Muscle of leg (tissue), 11 donors: ENCODE data around the gene SEPHS1. TPM values are rescaled to one million over a fixed set of nuclear protein-coding genes. Genes with fewer than 3 reads are reported as not detected.
"Not testable (repeated sequence)": the region's sequence is repeated elsewhere in the genome, so short reads cannot be mapped to it uniquely, and the experiment has no call there.

Experiments
- DNase-seq: peaks from one replicate; pipeline ENCODE4 v3.0.0; 2013
- H3K27ac ChIP-seq: one replicate; pipeline ENCODE4 v1.5.1; 2013; ENCODE audit warnings: mild to moderate bottlenecking, low read length, control low read depth
- H3K27me3 ChIP-seq: one replicate; pipeline ENCODE4 v1.6.1; 2013; ENCODE audit warnings: low read length; ENCODE audit not compliant: control insufficient read depth, insufficient read depth
- H3K36me3 ChIP-seq: one replicate; pipeline ENCODE4 v1.6.1; 2013; ENCODE audit warnings: low read length; ENCODE audit not compliant: control insufficient read depth, insufficient read depth
- H3K4me1 ChIP-seq: one replicate; pipeline ENCODE4 v1.6.1; 2013; ENCODE audit warnings: low read length; ENCODE audit not compliant: control insufficient read depth, insufficient read depth
- H3K4me3 ChIP-seq: one replicate; pipeline ENCODE4 v1.5.1; 2013; ENCODE audit warnings: low read length, control low read depth
- H3K9me3 ChIP-seq: replicated peaks from 2 replicates; pipeline ENCODE4 v1.6.1; 2013; ENCODE audit warnings: low read depth, low read length; ENCODE audit not compliant: control insufficient read depth
- WGBS: methylation state at CpG from one replicate; pipeline ENCODE4 v1.1.5; 2013; ENCODE audit warnings: missing lambda C conversion rate; ENCODE audit not compliant: insufficient coverage; 5-methylcytosine and 5-hydroxymethylcytosine counted together
- polyA plus RNA-seq, 8 donors: library from polyadenylated mRNA; unstranded; fragments of 120-200 nt; gene quantifications; one replicate each; pipeline versions ENCODE4 v1.2.1 to v1.2.3, GENCODE V29; 2013; ENCODE audit warnings: inconsistent platforms in 1 of 8, low replicate concordance in 1 of 8; ENCODE audit not compliant: insufficient read length in 8 of 8, insufficient read depth in 1 of 8
- total RNA-seq: library from RNA; stranded (reverse); fragments of 120-200 nt; gene quantifications from one replicate; pipeline ENCODE4 v1.2.4, GENCODE V29; 2013

Gene SEPHS1
- total and polyA plus RNA-seq, 9 donors = 40.1 to 76.0 (median 62.3) TPM

DNA sequence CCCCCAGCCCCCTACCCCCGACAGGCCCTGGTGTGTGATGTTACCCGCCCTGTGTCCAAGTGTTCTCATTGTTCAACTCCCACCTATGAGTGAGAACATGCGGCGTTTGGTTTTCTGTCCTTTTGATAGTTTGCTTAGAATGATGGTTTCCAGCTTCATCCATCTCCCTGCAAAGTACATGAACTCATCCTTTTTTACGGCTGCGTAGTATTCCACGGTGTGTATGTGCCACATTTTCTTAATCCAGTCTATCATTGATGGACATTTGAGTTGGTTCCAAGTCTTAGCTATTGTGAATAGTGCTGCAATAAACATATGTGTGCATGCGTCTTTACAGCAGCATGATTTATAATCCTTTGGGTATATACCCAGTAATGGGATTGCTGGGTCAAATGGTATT, 17.1 kb downstream of the SEPHS1 start:
- H3K4me1 ChIP-seq, H3K4me3 ChIP-seq, DNase-seq, H3K27ac ChIP-seq, H3K9me3 ChIP-seq, H3K27me3 ChIP-seq: not testable (repeated sequence)
- H3K36me3 ChIP-seq = peaks cover 69% of the 10 kb centered on the region
- 100% methylated on average over 1 of the region's 8 CpGs for WGBS

GRCh38 chr10:13329565-13329964, 18.5 kb downstream of the SEPHS1 start:
- H3K4me1 ChIP-seq = peaks cover 3% of the 10 kb centered on the region
- 95% methylated on average over 2 of the region's 3 CpGs for WGBS
- no peaks in the 10 kb centered on the region for H3K9me3 ChIP-seq
- H3K4me3 ChIP-seq = no peak overlapping the region
- no peak for DNase-seq
- H3K27me3 ChIP-seq = no peaks in the 10 kb centered on the region
- no peak overlapping the region for H3K27ac ChIP-seq
- peaks cover 68% of the 10 kb centered on the region for H3K36me3 ChIP-seq

DNA sequence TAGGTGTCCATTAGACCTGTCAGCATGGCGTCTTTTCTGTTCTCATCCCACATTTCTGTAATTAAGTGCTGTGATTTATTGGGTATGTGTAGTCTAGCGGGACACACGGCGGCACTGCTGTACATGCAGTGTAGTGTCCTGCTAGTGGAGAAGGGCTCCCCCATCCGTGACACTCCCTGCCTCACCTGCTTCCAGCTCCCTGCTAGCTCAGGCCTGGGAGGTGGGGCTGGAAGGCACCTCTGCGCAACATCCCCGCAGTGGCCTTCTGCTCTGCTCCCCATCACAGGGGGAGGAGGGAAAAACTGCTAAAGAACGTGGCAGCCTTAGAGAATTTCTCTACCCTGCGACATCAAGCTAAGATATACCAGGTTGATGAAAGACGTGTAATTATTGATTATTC, 19.5 kb downstream of the SEPHS1 start:
- WGBS = no CpG with 5 or more reads among the region's 10 CpGs
- peaks cover 3% of the 10 kb centered on the region for H3K4me1 ChIP-seq
- no peak overlapping the region for H3K4me3 ChIP-seq
- no peaks in the 10 kb centered on the region for H3K27me3 ChIP-seq
- peaks cover 68% of the 10 kb centered on the region for H3K36me3 ChIP-seq
- H3K27ac ChIP-seq = no peak overlapping the region
- H3K9me3 ChIP-seq = no peaks in the 10 kb centered on the region
- no peak for DNase-seq

GRCh38 chr10:13328126-13328525, 20.0 kb downstream of the SEPHS1 start:
- Histone ChIP-seq H3K4me1 (peaks cover 3% of the 10 kb centered on the region), H3K27ac (no peak overlapping the region), H3K4me3 (no peak overlapping the region), H3K9me3 (no peaks in the 10 kb centered on the region), H3K27me3 (no peaks in the 10 kb centered on the region), H3K36me3 (peaks cover 66% of the 10 kb centered on the region)
- 92% methylated on average over 3 of the region's 5 CpGs for WGBS
- DNase-seq = no peak

DNA sequence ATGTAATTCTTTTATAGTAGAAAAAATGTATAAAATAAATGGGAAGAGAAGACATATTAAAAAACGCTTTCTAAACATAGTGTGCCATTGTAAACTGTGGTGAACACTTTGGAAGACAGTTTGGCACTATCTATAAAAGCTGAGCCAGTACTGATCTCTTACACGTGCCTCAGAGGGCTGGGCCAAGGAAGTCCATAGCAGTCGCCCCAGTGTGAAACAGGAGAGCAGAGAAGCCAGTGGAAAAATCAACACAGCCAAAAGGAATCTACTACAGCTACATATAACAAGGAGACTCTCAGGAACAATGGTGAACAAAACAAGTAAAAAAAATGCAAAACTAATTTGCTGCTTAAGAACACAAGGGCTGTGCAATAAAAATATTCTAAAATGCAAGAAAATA, 20.6 kb downstream of the SEPHS1 start:
- WGBS = 0% methylated on average over 1 of the region's 3 CpGs
- H3K9me3 ChIP-seq = no peaks in the 10 kb centered on the region
- DNase-seq = peak; percentile 89
- peaks cover 67% of the 10 kb centered on the region for H3K36me3 ChIP-seq
- H3K27ac ChIP-seq = no peak overlapping the region
- H3K4me3 ChIP-seq = no peak overlapping the region
- H3K27me3 ChIP-seq = no peaks in the 10 kb centered on the region
- peaks cover 3% of the 10 kb centered on the region for H3K4me1 ChIP-seq

- 89% methylated on average over 22 of the region's 24 CpGs for WGBS
Measured at GRCh38 chr10:13322615-13323148, 25.4 kb downstream of the SEPHS1 start.

GRCh38 chr10:13321576-13321975, 26.5 kb downstream of the SEPHS1 start:
- Histone ChIP-seq H3K27ac (no peak overlapping the region), H3K4me3 (no peak overlapping the region), H3K4me1 (no peaks in the 10 kb centered on the region), H3K36me3 (peaks cover 55% of the 10 kb centered on the region), H3K27me3 (no peaks in the 10 kb centered on the region), H3K9me3 (no peaks in the 10 kb centered on the region)
- WGBS = 97% methylated on average over 12 of the region's 13 CpGs
- no peak for DNase-seq

More at GRCh38 chr10:13322615-13323148, 25.4 kb downstream of the SEPHS1 start:
- H3K27ac ChIP-seq = no peak overlapping the region
- H3K4me3 ChIP-seq = no peak overlapping the region
- no peaks in the 10 kb centered on the region for H3K9me3 ChIP-seq
- H3K27me3 ChIP-seq = no peaks in the 10 kb centered on the region
- no peaks in the 10 kb centered on the region for H3K4me1 ChIP-seq
- no peak for DNase-seq
- peaks cover 60% of the 10 kb centered on the region for H3K36me3 ChIP-seq

DNA sequence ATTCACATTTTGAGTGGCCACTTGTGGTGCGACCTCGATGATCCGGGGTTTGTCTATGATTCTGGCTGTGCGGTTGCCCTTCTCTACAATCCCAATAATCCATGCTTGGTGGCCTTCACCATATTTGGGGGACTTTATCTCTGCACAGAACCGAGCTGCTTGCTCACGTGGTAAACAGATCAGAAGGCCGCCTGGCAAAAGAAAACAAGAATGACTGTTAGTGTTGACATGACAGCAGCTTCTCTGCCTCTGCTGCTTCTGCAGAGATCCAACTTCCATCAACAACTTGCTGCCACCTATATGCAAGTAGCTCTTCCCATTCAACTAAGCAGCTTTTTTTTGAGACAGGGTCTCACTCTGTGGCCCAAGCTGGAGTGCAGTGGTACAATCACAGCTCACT, 28.9 kb downstream of the SEPHS1 start:
- H3K4me3 ChIP-seq = no peak overlapping the region
- WGBS = 87% methylated on average over 3 of the region's 7 CpGs
- H3K9me3 ChIP-seq = no peaks in the 10 kb centered on the region
- H3K4me1 ChIP-seq = no peaks in the 10 kb centered on the region
- peaks cover 35% of the 10 kb centered on the region for H3K36me3 ChIP-seq
- no peak for DNase-seq
- no peaks in the 10 kb centered on the region for H3K27me3 ChIP-seq
- H3K27ac ChIP-seq = no peak overlapping the region

DNA sequence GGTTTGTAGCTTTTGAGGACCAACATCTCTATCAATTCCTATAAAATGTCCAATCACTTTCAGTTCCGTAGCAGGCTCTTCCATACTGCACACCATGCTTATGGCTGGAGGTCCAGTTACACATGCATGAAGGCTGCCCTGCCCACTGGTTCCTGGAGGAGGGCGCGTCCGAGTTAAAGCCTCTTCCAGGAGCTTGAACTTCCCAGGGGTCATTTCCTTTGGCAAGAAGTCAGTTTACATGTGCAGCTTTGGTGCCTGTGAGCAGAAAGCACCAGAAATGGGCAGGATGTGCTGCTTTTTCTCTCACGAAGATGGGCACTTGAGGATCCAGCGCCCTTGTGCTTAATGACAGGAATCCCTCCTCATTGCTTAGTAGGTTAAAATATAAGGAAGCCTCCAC, 30.6 kb downstream of the SEPHS1 start:
- Histone ChIP-seq H3K4me3 (no peak overlapping the region), H3K27ac (no peak overlapping the region), H3K27me3 (no peaks in the 10 kb centered on the region), H3K9me3 (no peaks in the 10 kb centered on the region), H3K4me1 (no peaks in the 10 kb centered on the region), H3K36me3 (peaks cover 24% of the 10 kb centered on the region)
- no peak for DNase-seq
- 45% methylated on average over 4 of the region's 6 CpGs for WGBS

DNA sequence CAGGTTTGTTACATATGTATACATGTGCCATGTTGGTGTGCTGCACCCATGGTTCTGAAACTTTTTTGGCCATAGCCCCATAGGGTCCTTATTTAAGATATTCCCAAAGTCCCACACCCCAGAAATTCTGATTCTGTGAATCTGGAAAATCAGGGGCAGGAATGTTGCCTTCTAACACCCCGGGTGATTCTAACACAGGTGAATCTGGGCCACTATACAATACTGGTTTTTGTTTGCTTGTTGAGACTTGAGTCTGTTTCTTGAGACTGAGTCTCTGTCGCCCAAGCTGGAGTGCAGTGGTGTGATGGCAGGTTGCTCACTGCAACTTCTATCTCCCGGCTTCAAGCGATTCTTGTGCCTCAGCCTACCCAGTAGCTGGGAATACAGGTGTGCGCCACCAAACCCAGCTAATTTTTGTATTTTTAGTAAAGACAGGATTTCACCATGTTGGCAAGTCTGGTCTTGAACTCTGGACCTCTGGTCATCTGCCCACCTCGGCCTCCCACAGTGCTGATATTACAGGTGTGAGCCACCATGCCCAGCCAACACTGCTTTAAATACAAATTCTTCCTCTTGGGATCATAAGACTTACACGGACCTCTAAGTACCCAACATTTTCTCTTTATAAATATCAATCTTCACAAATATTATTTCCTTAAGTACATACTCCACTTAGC, 31.3 kb downstream of the SEPHS1 start:
- Histone ChIP-seq H3K4me3 (no peak overlapping the region), H3K4me1 (no peaks in the 10 kb centered on the region), H3K9me3 (no peaks in the 10 kb centered on the region), H3K27ac (no peak overlapping the region), H3K36me3 (peaks cover 19% of the 10 kb centered on the region), H3K27me3 (no peaks in the 10 kb centered on the region)
- WGBS = 92% methylated on average over 6 of the region's 7 CpGs
- no peak for DNase-seq

- no peaks in the 10 kb centered on the region for H3K9me3 ChIP-seq
- H3K36me3 ChIP-seq = peaks cover 11% of the 10 kb centered on the region
- DNase-seq = peak; percentile 71
- H3K27me3 ChIP-seq = no peaks in the 10 kb centered on the region
- no peak overlapping the region for H3K27ac ChIP-seq
- no peaks in the 10 kb centered on the region for H3K4me1 ChIP-seq
- H3K4me3 ChIP-seq = no peak overlapping the region
Measured at GRCh38 chr10:13315361-13315760, 32.7 kb downstream of the SEPHS1 start.
